ENCODE data around the gene GPC5. TPM values are rescaled to one million over a fixed set of nuclear protein-coding genes. Genes with fewer than 3 reads are reported as not detected.

The GPC5 gene
- total RNA-seq, 1 donor from 2014 or later: 0.07 TPM

DNA sequence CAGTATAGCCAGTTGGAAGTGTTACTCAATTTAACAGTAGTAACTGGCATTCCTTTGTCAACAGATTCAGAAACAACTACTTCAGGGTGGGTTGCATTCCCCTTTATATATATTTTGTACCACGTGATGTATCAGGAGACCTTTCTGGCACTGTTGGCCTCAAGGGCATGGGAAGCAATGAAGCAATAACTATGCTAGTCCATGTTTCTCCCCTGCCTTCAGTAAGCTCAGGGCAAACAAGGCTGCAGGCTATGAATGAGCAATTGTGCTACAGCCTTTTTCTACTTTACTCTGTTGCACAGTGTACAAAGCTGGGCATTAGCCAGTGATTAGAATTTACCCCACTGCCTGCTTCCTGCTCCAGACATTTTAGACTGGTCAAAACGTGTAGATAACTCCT is 348.8 kb downstream of the GPC5 start:
- Mint-ChIP-seq H3K36me3 (no peaks in the 10 kb centered on the region), H3K27me3 (ENCODE audit: insufficient read depth, low read depth) (no peaks in the 10 kb centered on the region), H3K27ac (no peak overlapping the region), H3K9me3 (no peaks in the 10 kb centered on the region), H3K4me1 (no peaks in the 10 kb centered on the region), H3K4me3 (no peak overlapping the region)
- DNase-seq (ENCODE audit: low spot score): no peak
- H3K27ac ChIP-seq: no peak overlapping the region
- no peaks in the 10 kb centered on the region for H4K20me1 ChIP-seq (ENCODE audit: low read depth)
- H3K4me3 ChIP-seq: no peak overlapping the region
- no peaks in the 10 kb centered on the region for H3F3A ChIP-seq (ENCODE audit: low read depth)
- no peak overlapping the region for H2AFZ ChIP-seq (replicated peaks)
- no peaks in the 10 kb centered on the region for H3K4me1 ChIP-seq
- H3K79me2 ChIP-seq (ENCODE audit: low read depth): no peaks in the 10 kb centered on the region
- H3K9ac ChIP-seq: no peak overlapping the region
- H3K4me2 ChIP-seq: no peak overlapping the region
- H3K36me3 ChIP-seq: no peaks in the 10 kb centered on the region
- TF ChIP-seq EZH2 (IDR thresholded peaks at IDR 0.05): no peak
- TF ChIP-seq EZH2phosphoT487 (IDR thresholded peaks at IDR 0.05): no peak
- TF ChIP-seq, protein P1, sequence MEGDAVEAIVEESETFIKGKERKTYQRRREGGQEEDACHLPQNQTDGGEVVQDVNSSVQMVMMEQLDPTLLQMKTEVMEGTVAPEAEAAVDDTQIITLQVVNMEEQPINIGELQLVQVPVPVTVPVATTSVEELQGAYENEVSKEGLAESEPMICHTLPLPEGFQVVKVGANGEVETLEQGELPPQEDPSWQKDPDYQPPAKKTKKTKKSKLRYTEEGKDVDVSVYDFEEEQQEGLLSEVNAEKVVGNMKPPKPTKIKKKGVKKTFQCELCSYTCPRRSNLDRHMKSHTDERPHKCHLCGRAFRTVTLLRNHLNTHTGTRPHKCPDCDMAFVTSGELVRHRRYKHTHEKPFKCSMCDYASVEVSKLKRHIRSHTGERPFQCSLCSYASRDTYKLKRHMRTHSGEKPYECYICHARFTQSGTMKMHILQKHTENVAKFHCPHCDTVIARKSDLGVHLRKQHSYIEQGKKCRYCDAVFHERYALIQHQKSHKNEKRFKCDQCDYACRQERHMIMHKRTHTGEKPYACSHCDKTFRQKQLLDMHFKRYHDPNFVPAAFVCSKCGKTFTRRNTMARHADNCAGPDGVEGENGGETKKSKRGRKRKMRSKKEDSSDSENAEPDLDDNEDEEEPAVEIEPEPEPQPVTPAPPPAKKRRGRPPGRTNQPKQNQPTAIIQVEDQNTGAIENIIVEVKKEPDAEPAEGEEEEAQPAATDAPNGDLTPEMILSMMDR (IDR thresholded peaks at IDR 0.05): no peak
- H3K27me3 ChIP-seq: no peaks in the 10 kb centered on the region
- H3K9me3 ChIP-seq (ENCODE audit: low read depth): no peaks in the 10 kb centered on the region

DNA sequence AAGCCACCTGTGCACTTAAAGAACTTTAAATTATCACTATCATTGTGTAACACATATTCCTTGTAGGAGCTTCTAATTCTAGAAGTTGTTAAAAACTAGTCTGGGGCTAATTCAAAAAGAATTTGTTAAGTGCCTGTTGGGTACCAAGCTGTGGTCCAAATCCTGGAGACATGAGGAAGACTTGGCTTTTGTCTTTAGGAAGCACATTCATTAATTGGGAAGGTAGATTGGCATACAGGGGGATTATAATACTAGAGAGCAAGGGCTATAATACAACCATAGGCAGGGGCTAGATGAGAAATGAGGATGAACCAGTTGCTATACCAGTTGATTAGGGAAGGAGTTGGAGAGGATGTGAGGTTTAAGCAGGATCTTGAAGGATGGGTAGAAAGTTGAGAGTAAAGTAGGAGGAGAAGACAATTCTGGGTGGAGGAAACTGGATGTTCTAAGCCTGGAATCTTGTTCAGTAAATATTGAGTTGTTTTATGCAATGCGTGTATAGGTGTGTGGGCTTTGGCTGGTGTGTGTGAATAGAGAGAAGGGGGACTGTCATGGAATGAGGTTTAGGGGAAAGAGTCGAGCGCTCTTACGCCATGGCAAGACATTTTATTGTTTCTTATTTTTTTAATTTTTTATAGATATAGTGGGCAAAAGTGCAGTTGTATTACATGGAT is 350.1 kb downstream of the GPC5 start:
- H3K4me2 ChIP-seq: no peak overlapping the region
- no peaks in the 10 kb centered on the region for H3K79me2 ChIP-seq (ENCODE audit: low read depth)
- no peak overlapping the region for H3K27ac Mint-ChIP-seq
- no peak overlapping the region for H3K9ac ChIP-seq
- H3K4me1 Mint-ChIP-seq: no peaks in the 10 kb centered on the region
- H3K9me3 Mint-ChIP-seq: no peaks in the 10 kb centered on the region
- H3K27ac ChIP-seq: no peak overlapping the region
- H3K9me3 ChIP-seq (ENCODE audit: low read depth): no peaks in the 10 kb centered on the region
- no peak overlapping the region for H3K4me3 ChIP-seq
- TF ChIP-seq, protein P1 (IDR thresholded peaks at IDR 0.05): no peak
- no peak for TF ChIP-seq EZH2phosphoT487 (IDR thresholded peaks at IDR 0.05)
- TF ChIP-seq EZH2 (IDR thresholded peaks at IDR 0.05): no peak
- H3F3A ChIP-seq (ENCODE audit: low read depth): no peaks in the 10 kb centered on the region
- H4K20me1 ChIP-seq (ENCODE audit: low read depth): no peaks in the 10 kb centered on the region
- H3K27me3 ChIP-seq: no peaks in the 10 kb centered on the region
- H3K36me3 ChIP-seq: no peaks in the 10 kb centered on the region
- H3K27me3 Mint-ChIP-seq (ENCODE audit: insufficient read depth, low read depth): no peaks in the 10 kb centered on the region
- H3K4me3 Mint-ChIP-seq: no peak overlapping the region
- H3K36me3 Mint-ChIP-seq: no peaks in the 10 kb centered on the region
- DNase-seq (ENCODE audit: low spot score): no peak
- no peak overlapping the region for H2AFZ ChIP-seq (replicated peaks)
- H3K4me1 ChIP-seq: no peaks in the 10 kb centered on the region

DNA sequence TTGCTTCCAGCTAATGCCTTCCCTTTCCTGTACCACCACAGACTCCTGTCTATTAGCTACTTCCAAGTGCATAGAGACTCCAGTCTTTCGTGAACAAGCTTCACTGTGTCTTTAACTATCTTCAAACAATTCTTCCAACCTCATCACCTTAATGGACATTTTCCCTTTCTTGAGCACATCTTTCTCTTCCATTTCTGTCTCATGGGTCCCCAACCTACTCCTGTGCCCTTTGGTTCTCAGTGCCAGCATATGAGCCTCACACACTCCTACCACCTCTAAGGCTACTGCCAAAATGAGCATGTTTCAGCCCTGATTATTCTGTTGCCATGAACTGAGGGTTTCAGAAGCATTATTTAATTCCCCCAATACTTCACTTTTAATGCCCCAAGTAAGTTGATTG is 360.3 kb downstream of the GPC5 start:
- Mint-ChIP-seq H3K9me3 (no peaks in the 10 kb centered on the region), H3K27me3 (ENCODE audit: insufficient read depth, low read depth) (no peaks in the 10 kb centered on the region), H3K27ac (no peak overlapping the region), H3K36me3 (no peaks in the 10 kb centered on the region), H3K4me3 (no peak overlapping the region), H3K4me1 (no peaks in the 10 kb centered on the region)
- TF ChIP-seq EZH2 (IDR thresholded peaks at IDR 0.05) (no peak), EZH2phosphoT487 (IDR thresholded peaks at IDR 0.05) (no peak)
- TF ChIP-seq, protein P1 (IDR thresholded peaks at IDR 0.05): no peak
- H3K27ac ChIP-seq: no peak overlapping the region
- H3K4me2 ChIP-seq: no peak overlapping the region
- DNase-seq (ENCODE audit: low spot score): no peak
- no peaks in the 10 kb centered on the region for H3K79me2 ChIP-seq (ENCODE audit: low read depth)
- H4K20me1 ChIP-seq (ENCODE audit: low read depth): no peaks in the 10 kb centered on the region
- no peaks in the 10 kb centered on the region for H3F3A ChIP-seq (ENCODE audit: low read depth)
- no peak overlapping the region for H3K4me3 ChIP-seq
- H3K36me3 ChIP-seq: no peaks in the 10 kb centered on the region
- no peak overlapping the region for H2AFZ ChIP-seq (replicated peaks)
- H3K4me1 ChIP-seq: peaks cover 13% of the 10 kb centered on the region
- no peak overlapping the region for H3K9ac ChIP-seq
- no peaks in the 10 kb centered on the region for H3K9me3 ChIP-seq (ENCODE audit: low read depth)
- no peaks in the 10 kb centered on the region for H3K27me3 ChIP-seq
